ENCODE data around the gene CSTB.
"Not testable (repeated sequence)": the region's sequence is repeated elsewhere in the genome, so short reads cannot be mapped to it uniquely, and the experiment has no call there.

The CSTB gene, protein sequence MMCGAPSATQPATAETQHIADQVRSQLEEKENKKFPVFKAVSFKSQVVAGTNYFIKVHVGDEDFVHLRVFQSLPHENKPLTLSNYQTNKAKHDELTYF

GRCh38 chr21:43775795-43776430 lies at the start of gene CSTB:
Gene CSTB, minus strand, starts transcription at chr21:43776308. Its CDS starts 39 bp downstream, at chr21:43776269.
- DNase-seq (ENCODE audit: extremely low read depth in 1 of 2, low read depth in 1 of 2) = peak; percentile 62 to 68

DNA sequence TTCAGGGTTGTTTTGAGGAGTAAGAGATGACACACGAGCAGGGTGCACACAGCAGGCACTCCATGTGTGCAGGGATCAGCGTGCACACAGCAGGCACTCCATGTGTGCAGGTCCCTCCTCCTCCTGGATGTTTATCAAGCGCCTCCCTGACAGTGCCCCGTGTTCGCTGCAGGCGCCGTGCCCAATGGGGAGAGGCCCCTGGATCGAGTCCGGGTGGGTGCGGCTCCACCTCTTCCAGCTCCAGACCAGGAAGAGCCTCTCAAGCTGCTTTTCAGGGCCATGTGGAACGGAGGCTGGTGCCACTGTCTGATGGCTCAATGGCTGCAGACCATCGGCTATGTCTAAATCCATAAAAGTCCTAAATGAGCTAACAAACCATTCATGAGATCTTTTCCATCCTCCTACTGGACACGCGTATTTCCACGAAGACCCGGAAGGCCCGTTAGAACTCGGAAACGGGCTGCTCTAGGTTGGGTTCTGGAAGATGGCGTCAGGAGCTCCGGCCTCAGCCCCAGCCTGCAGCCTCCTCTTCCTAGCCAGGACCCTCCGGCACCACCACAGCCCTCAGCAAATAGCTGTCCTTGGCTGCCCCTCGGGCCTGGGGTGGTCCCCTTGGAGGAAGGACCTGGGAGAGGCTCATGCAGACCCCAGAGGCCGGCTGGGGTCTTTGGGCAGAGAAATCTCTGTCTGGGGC lies 49.3 kb upstream of the CSTB start:
- DNase-seq (ENCODE audit: extremely low read depth in 1 of 2, low read depth in 1 of 2) = no peak

- DNase-seq (ENCODE audit: extremely low read depth in 1 of 2, low read depth in 1 of 2) = no peak
Observed at GRCh38 chr21:43824333-43825241, 48.5 kb upstream of the CSTB start.

- DNase-seq (ENCODE audit: extremely low read depth in 1 of 2, low read depth in 1 of 2) = not testable (repeated sequence)
Observed at GRCh38 chr21:43822741-43823140, 46.6 kb upstream of the CSTB start.

- not testable (repeated sequence) for DNase-seq (ENCODE audit: extremely low read depth in 1 of 2, low read depth in 1 of 2)
Observed at GRCh38 chr21:43822166-43822565, 46.1 kb upstream of the CSTB start.

DNA sequence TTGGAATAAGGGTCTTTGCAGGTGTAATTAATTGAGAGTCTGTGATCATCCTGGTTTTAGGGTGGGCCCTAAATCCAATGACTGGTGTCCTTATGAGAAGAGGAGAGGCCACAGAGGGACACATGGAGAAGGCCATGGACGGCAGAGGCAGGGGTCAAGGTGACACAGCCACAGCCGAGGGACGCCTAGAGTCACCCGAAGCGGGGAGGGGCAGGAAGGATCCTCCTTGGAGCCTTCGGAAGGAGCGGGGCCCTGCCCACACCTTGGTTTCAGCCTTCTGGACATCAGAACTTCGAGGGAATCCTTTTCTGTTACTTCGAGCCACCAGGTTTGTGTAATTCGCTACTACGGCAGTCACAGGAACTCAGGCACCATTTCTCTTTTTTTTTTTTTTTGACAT lies 44.4 kb upstream of the CSTB start:
- no peak for DNase-seq (ENCODE audit: extremely low read depth in 1 of 2, low read depth in 1 of 2)

DNA sequence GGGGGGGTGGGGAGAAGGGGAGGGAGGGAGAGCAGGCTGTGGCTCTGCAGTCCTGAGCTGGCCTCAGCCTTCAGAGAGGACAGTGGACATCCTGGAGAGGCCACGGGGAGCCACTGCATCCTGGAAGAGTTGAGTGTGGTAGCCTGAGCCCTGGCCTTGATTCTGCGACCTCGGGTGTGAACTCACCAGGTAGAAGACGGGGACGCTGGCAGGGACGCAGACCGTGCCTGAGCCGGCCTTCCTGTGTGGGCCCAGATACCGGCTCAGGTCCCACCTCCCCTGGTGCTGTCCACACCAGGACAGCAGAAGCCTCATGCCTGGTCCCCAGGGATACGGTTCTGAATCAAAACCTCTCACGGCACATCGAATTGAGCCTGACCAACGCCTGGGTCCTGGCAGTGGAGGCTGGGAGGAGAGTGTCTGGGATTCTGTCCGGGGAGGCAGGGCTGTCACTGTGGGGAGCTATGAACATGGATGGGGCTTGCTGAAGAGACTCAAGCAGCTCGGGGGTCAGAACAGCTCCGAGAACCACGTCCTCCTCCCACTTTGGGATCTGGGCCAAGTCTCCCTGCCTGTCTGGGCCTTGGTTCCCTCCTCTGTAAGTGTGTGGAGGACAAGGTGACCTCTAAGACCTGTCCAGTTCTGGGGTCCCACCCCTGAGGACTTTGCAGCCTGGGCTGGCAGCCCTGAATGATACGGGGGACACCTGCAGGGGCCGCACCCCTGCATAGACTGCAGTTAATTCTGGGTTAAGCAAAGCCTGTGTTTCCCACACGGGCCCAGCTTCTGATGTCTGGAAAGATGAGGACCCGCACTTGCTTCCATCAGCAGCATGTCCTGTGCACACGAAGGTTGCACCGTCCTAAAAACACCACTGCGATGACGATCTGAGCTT lies 43.6 kb upstream of the CSTB start:
- no peak for DNase-seq (ENCODE audit: extremely low read depth in 1 of 2, low read depth in 1 of 2)

GRCh38 chr21:43818685-43819084 lies 42.6 kb upstream of the CSTB start:
- DNase-seq (ENCODE audit: extremely low read depth in 1 of 2, low read depth in 1 of 2) = no peak

DNA sequence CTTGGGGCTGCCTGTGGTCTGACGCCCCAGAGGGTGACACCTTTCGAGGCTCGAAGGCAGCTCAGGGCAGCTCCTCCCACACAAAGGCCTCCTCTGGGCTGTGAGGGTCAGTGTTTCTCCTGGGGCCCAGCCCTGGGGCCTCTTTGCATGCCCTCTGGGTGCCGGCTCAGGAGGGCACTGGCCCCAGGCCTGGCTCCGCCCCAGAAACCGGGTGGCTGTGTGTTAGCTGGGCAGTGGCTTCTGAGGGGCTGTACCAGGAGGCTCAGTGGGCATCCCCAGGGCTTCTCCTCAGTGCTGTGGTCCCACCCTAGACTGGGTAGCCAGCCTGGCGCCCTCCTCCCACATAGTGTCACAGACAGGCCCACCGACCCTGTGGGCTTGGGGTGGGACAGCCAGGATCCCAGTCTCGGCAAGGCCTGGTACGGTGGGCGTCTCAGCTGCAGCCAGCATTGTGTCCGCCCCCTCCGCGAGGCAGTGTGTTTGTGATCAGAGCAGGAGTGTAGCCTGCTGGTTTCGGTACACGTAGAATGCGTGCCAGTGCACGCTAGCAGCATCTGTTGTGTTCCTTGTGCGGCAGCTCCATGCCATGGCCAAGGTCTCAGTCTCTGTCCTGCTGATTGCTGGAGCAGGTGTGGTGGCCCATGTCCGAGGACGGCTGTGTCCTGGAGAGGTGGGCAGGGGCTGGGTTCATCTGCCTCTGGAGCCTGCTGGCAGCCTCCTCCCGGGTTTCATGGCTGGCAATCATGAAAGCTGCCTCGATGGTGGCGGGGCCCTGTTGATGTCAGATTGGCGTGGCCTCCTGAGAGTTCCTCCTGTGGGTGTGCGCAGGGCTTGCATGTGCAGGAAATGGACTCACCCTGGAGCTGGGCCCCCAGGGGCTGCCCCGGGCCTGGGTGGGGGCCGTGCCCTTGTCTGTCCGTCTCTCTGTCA lies 41.3 kb upstream of the CSTB start:
- DNase-seq (ENCODE audit: extremely low read depth in 1 of 2, low read depth in 1 of 2) = no peak

GRCh38 chr21:43816611-43817071 lies 40.5 kb upstream of the CSTB start:
- no peak for DNase-seq (ENCODE audit: extremely low read depth in 1 of 2, low read depth in 1 of 2)

GRCh38 chr21:43815991-43816390 lies 39.9 kb upstream of the CSTB start:
- DNase-seq (ENCODE audit: extremely low read depth in 1 of 2, low read depth in 1 of 2) = no peak

DNA sequence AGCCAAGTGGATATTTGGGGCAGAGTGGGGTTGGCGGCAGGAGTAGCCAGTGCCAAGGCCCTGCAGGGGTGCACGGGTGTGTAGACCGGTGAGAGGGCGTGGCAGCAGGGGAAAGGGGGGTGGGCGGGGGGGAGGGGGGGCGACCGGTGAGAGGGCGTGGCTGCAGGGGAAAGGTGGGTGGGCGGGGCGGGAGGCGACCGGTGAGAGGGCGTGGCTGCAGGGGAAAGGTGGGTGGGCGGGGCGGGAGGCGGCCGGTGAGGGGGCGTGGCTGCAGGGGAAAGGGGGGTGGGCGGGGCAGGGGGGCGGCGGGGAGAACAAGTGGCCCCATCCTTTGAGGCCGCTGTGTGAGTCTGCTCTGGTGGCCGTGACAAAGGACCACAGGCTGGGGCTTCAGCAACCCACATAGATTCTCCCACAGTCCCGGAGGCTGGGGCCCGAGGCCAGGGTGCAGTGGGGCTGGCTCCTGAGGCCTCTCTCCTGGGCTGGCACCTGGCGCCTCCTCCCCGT lies 39.1 kb upstream of the CSTB start:
- no peak for DNase-seq (ENCODE audit: extremely low read depth in 1 of 2, low read depth in 1 of 2)

DNA sequence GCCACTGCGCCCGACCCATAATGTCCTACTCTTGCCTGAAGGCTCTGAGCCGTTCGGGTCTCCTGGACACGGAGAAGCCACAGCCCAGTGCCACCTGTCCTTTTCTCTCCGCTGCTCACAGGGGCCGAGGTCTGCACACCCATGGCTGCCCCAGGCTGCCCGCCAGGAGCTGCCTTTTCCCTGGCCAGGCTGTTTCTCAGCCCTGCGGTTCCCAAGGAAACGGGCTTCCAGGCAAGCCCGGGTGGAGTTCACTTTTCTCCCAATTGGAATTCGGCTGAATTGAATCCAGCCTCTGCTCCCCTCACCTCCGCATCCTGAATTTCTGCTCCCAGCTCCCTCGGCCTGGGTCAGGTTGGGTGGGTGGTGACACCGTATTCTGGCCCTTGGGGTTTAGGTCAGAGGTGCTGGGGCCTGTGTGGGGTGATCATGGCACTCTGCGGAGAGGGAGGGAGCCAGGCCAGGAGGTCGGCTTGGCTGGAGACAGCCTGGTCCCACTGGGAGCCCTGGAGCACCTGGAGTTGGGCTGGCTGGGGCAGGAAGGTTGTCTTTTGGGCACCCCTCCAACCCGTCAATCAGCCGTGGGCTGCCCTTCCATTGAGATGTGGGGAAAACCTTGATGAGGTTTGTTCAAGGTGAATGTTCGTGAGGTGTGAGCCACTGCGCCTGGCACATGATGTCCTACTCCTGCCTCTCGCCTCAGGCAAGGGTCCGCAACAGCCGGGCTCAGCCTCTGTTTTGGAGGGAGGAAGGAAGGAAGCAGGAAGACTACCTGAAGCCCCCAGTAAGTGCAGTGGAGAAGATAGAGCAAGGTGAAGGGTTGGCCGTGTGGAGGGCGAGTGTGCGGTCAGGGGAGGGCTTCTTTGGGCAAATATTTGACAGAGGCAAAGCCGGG lies 38.4 kb upstream of the CSTB start:
- DNase-seq (ENCODE audit: extremely low read depth in 1 of 2, low read depth in 1 of 2) = no peak

DNA sequence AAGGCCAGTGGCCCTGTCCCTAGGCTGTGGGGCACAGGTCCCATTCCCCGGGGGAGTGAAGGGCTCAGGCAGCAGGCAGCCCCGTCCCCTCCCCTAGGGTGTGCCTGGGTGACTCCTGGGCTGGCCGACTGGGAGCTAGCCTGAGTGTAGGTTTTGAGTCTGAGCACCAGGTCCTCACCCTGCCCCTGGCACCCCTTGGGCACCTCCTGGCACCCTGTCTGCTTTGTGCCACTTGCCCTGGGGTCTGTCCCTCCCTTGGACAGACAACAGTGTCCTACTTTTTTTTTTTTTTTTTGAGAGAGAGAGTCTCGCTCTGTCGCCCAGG lies 37.5 kb upstream of the CSTB start:
- no peak for DNase-seq (ENCODE audit: extremely low read depth in 1 of 2, low read depth in 1 of 2)

DNA sequence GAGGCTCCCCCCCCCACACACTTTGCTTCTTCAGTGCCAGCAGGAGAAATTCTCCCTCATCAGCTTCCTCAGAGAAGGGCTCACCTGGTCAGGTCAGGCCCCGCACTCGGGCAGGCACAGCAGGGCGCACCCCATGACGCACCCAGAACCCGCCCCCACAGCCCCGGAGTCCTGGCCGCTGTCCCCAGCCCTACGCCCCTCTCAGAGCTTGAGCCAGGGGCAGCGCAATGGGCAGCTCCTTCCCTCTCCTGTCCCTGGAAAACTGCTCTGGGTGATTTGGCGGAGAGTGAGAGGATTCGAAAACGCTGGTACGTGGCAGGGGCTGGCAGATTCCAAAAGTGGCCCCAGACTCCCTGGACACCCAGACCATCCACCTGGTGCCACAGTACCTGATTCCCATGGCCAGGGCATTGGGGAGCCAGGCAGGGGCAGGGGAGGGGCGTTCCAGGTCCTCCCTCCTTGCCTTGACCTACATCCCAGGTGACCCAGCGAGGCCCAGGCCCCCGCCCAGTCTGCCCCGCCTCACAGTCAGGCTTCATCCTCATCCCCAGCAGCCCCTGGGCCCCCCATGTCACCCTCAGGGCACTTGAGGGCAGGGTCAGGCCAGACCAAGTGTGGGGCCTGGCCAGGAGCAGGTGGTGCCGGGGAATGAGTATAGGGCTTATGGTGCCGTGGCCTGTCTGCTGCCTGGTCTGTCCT lies 37.0 kb upstream of the CSTB start:
- no peak for DNase-seq (ENCODE audit: extremely low read depth in 1 of 2, low read depth in 1 of 2)

DNA sequence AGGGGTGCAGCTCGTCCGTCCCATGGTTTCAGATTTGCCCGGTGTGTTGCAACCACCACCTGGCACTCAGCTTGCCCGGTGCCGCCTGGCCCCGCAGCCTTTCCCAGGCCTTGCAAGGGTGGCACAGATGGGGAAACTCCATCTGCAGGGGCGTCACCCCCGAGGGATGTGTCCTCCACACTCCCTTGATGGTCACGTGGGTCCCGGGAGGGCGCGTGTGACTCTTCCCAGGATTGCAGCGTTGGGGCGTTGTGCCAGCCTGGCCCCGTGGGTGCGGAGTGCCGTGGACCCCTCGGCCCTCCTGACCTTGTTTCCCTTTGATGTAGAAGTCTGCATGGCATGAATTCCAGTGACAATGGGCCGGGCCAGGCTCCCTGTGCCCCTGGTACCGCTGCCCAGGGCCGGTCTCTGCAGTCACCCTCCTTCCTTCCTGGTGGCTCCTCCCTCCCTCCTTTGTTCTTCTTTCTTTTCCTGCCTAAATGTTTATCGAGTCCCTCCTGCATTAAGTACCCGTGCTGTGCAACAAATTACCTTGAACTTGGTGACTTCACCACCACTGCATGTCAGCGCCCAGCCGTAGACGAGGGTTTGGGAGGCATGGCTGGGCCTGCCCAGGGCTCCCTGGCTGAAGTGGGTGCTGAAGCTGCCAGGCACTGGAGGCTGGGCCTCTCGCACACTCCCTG lies 36.2 kb upstream of the CSTB start:
- DNase-seq (ENCODE audit: extremely low read depth in 1 of 2, low read depth in 1 of 2) = no peak

All from stimulated activated CD8-positive, alpha-beta memory T cell treated with anti-CD3 and anti-CD28 coated beads, Interleukin-7, amount 100 ng/mL, for 48 hours (primary cell).